SK-N-SH (cell line): Measurements from ENCODE around the gene USO1. TPM values are rescaled to one million over a fixed set of nuclear protein-coding genes. Genes with fewer than 3 reads are reported as not detected.

Experiments
- CTCF ChIA-PET: fragments of 300-600, 350-600 bp; formaldehyde crosslinking; extraction: SDS; loops from one replicate; lab custom pipeline; 2021; lab: Yijun Ruan, JAX
- POLR2A ChIA-PET: fragments of 350-600 bp; sonication (Branson Sonifier 250); formaldehyde crosslinking; extraction: SDS; loops from one replicate; lab custom pipeline; 2020; ENCODE audit warnings: antibody characterized with exemption, inconsistent platforms; lab: Yijun Ruan, JAX
- DNase-seq: peaks from one replicate; pipeline ENCODE4 v3.0.0; 2012
- H2AFZ ChIP-seq: fragments of 200-600 bp; sonication (generic); 2 replicates; pipeline ENCODE4 v1.8.1; 2016; ENCODE audit warnings: antibody characterized with exemption, mild to moderate bottlenecking, low read depth
- H3F3A ChIP-seq: fragments of 200-600 bp; sonication (generic); replicated peaks from 2 replicates; pipeline ENCODE3; 2016; ENCODE audit warnings: antibody characterized with exemption, mild to moderate bottlenecking; ENCODE audit not compliant: insufficient read depth
- H3K27ac ChIP-seq, 2 experiments: fragments of 200-500 bp in 1 of 2; fragments of 200-600 bp in 1 of 2; sonication (Bioruptor generic) in 1 of 2; sonication (generic), shearing (Covaris generic) in 1 of 2; 2 replicates each; pipeline versions ENCODE4 v1.5.1 to v1.6.1; 2014 to 2016; ENCODE audit warnings: low read depth in 2 of 2, inconsistent platforms in 1 of 2, low read length in 1 of 2, mild to moderate bottlenecking in 1 of 2, mixed read lengths in 1 of 2
- H3K27me3 ChIP-seq: fragments of 200-600 bp; sonication (generic), shearing (Covaris generic); 2 replicates; pipeline ENCODE4 v1.6.1; 2016; ENCODE audit warnings: mixed run types; ENCODE audit not compliant: insufficient read depth
- H3K36me3 ChIP-seq, 2 experiments: fragments of 200-500 bp in 1 of 2; fragments of 200-600 bp in 1 of 2; sonication (Bioruptor generic) in 1 of 2; sonication (generic) in 1 of 2; replicated peaks in 1 of 2; 2 replicates each; pipeline versions ENCODE3 to v1.5.1; 2014 to 2016; ENCODE audit warnings: low read length in 1 of 2, mild to moderate bottlenecking in 1 of 2; ENCODE audit not compliant: insufficient read depth in 2 of 2, control insufficient read depth in 1 of 2
- H3K4me1 ChIP-seq, 2 experiments: fragments of 200-500 bp in 1 of 2; fragments of 200-600 bp in 1 of 2; sonication (Bioruptor generic) in 1 of 2; sonication (generic), shearing (Covaris generic) in 1 of 2; 2 replicates each; pipeline versions ENCODE4 v1.5.1 to v1.6.1; 2014 to 2016; ENCODE audit warnings: low read depth in 1 of 2, low read length in 1 of 2, mixed run types in 1 of 2; ENCODE audit not compliant: insufficient read depth in 2 of 2, control insufficient read depth in 1 of 2
- H3K4me2 ChIP-seq: fragments of 200-600 bp; sonication (generic), shearing (Covaris generic); 2 replicates; pipeline ENCODE4 v1.6.1; 2017; ENCODE audit warnings: mixed run types
- H3K4me3 ChIP-seq, 2 experiments: fragments of 200-500 bp in 1 of 2; fragments of 200-600 bp in 1 of 2; sonication (Bioruptor generic) in 1 of 2; sonication (generic), shearing (Covaris generic) in 1 of 2; 2 replicates each; pipeline versions ENCODE4 v1.5.1 to v1.8.1; 2014 to 2016; ENCODE audit warnings: low read depth in 2 of 2, inconsistent platforms in 1 of 2, low read length in 1 of 2, mild to moderate bottlenecking in 1 of 2, mixed read lengths in 1 of 2, moderate library complexity in 1 of 2
- H3K79me2 ChIP-seq: fragments of 200-600 bp; sonication (generic); 2 replicates; pipeline ENCODE4 v1.8.1; 2017; ENCODE audit warnings: mild to moderate bottlenecking; ENCODE audit not compliant: insufficient read depth
- H3K9ac ChIP-seq: fragments of 200-600 bp; sonication (generic); 2 replicates; pipeline ENCODE4 v1.6.1; 2017; ENCODE audit warnings: mixed run types
- H3K9me2 ChIP-seq: fragments of 200-600 bp; sonication (generic); 2 replicates; pipeline ENCODE4 v1.6.1; 2017; ENCODE audit warnings: mixed run types
- H3K9me3 ChIP-seq: fragments of 200-600 bp; sonication (generic); 2 replicates; pipeline ENCODE4 v1.6.1; 2017; ENCODE audit warnings: mixed run types, mild to moderate bottlenecking, moderate library complexity
- H4K20me1 ChIP-seq: fragments of 200-600 bp; sonication (generic); 2 replicates; pipeline ENCODE4 v1.6.1; 2017; ENCODE audit warnings: mild to moderate bottlenecking, mixed run types; ENCODE audit not compliant: insufficient read depth
- CHD2 ChIP-seq: fragments of 150-350 bp; IDR thresholded peaks from 2 replicates; pipeline ENCODE4 v1.6.1; 2018; ENCODE audit warnings: low read length; ENCODE audit not compliant: partially characterized antibody
- EZH2phosphoT487 ChIP-seq: fragments of 200-600 bp; sonication (generic); IDR thresholded peaks from 2 replicates; pipeline ENCODE4 v1.6.1; 2017; ENCODE audit warnings: low read depth, mixed run types, mild to moderate bottlenecking, antibody characterized with exemption, moderate library complexity, borderline replicate concordance
- MXI1 ChIP-seq: IDR thresholded peaks from 2 replicates; pipeline ENCODE4 v1.6.1; 2012; ENCODE audit warnings: mild to moderate bottlenecking, low read depth, low read length, improper control_type of control experiment
- NFIC ChIP-seq: IDR thresholded peaks from 2 replicates; pipeline ENCODE4 v1.4.0; 2012; ENCODE audit warnings: borderline replicate concordance
- NRF1 ChIP-seq: IDR thresholded peaks from 2 replicates; pipeline ENCODE4 v1.6.1; 2012; ENCODE audit warnings: low read depth, mild to moderate bottlenecking, low read length
- POLR2AphosphoS5 ChIP-seq: IDR thresholded peaks from 2 replicates; pipeline ENCODE4 v1.6.1; 2012; ENCODE audit warnings: low read depth, low read length
- SMC3 ChIP-seq: IDR thresholded peaks from 2 replicates; pipeline ENCODE4 v1.6.1; 2012; ENCODE audit warnings: low read depth, low read length, improper control_type of control experiment
- TCF12 ChIP-seq: IDR thresholded peaks from 2 replicates; pipeline ENCODE4 v1.4.0; 2012
- YY1 ChIP-seq: IDR thresholded peaks from 2 replicates; pipeline ENCODE4 v1.4.0; 2012; ENCODE audit warnings: low read depth, mild to moderate bottlenecking
- WGBS: methylation state at CpG from one replicate; pipeline ENCODE4 v1.1.6; 2017; ENCODE audit warnings: low lambda C conversion rate; 5-methylcytosine and 5-hydroxymethylcytosine counted together
- polyA plus RNA-seq, 3 experiments: library from polyadenylated mRNA; depleted of rRNA; stranded (reverse); fragments of >200 nt; gene quantifications; 2 replicates each; pipeline ENCODE4 v1.2.3, GENCODE V29; 2012
- TF ChIP-seq, protein P1 (sequence below): IDR thresholded peaks from 2 replicates; pipeline ENCODE4 v1.6.1; 2012; ENCODE audit warnings: mild to moderate bottlenecking, low read depth, low read length, moderate library complexity

The USO1 gene
- polyA plus RNA-seq, 1 of the 3 experiments (the other 2 are of a cell fraction): 25.6 TPM

DNA sequence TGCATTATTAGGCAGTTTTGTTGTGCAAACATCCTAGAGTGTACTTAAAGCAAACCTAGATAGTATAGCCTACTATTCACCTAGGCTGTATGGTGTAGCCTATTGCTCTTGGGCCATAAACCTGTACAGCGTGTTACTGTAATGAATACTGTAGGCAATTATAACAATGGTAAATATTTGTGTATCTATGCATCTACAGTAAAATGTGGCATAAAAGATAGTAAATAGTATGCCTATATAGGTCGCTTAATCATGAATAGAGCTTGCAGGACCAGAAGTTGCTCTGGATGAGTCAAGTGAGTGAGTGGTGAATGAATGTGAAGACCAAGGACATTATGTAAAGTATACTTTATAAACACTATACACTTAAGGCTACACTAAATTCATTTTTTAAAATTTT lies 16.6 kb downstream of the USO1 start:
- no peak for DNase-seq
- ChIA-PET POLR2A (no interaction called here), CTCF (interaction anchor here (0.6 kb wide), 1 partner anchor 125 kb away, joined by 4 read pairs; no protein-coding TSS in a partner anchor)
- Histone ChIP-seq H3K36me3 (peaks cover 0 to 28% of the 10 kb centered on the region in 2 experiments), H3K9me2 (no peaks in the 10 kb centered on the region), H3K4me1 (no peaks in the 10 kb centered on the region), H3K27me3 (no peaks in the 10 kb centered on the region), H3K4me2 (no peak overlapping the region), H3K9ac (no peak overlapping the region), H3K4me3 (no peak overlapping the region), H4K20me1 (peaks cover 42% of the 10 kb centered on the region), H3K79me2 (peaks cover 96% of the 10 kb centered on the region), H2AFZ (no peak overlapping the region), H3K9me3 (no peaks in the 10 kb centered on the region), H3F3A (peaks cover 6% of the 10 kb centered on the region), H3K27ac (no peak overlapping the region)
- 94% methylated on average over 2 of the region's 2 CpGs for WGBS
- no peak for TF ChIP-seq POLR2AphosphoS5
- TF ChIP-seq, protein P1, sequence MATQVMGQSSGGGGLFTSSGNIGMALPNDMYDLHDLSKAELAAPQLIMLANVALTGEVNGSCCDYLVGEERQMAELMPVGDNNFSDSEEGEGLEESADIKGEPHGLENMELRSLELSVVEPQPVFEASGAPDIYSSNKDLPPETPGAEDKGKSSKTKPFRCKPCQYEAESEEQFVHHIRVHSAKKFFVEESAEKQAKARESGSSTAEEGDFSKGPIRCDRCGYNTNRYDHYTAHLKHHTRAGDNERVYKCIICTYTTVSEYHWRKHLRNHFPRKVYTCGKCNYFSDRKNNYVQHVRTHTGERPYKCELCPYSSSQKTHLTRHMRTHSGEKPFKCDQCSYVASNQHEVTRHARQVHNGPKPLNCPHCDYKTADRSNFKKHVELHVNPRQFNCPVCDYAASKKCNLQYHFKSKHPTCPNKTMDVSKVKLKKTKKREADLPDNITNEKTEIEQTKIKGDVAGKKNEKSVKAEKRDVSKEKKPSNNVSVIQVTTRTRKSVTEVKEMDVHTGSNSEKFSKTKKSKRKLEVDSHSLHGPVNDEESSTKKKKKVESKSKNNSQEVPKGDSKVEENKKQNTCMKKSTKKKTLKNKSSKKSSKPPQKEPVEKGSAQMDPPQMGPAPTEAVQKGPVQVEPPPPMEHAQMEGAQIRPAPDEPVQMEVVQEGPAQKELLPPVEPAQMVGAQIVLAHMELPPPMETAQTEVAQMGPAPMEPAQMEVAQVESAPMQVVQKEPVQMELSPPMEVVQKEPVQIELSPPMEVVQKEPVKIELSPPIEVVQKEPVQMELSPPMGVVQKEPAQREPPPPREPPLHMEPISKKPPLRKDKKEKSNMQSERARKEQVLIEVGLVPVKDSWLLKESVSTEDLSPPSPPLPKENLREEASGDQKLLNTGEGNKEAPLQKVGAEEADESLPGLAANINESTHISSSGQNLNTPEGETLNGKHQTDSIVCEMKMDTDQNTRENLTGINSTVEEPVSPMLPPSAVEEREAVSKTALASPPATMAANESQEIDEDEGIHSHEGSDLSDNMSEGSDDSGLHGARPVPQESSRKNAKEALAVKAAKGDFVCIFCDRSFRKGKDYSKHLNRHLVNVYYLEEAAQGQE: no peak

DNA sequence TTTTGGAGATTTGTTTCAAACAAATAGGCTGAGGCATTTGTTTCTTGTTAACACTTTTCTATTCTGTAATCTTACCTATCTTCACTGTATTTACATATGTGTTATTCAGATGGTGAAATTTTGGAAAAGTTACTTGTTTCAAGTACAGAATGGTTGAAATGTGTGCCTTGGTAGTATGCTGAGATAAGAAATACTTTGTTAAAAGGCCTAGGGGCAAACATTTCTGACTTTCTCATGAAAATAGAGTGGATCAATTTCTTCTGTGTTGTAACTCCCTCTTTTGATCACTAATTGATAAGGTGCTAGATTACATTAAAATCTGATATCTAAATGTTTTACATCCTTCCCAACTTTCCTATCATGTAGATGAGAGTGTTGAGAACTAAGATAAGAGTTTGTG lies 18.1 kb downstream of the USO1 start:
- Histone ChIP-seq H3K4me2 (no peak overlapping the region), H4K20me1 (peaks cover 40% of the 10 kb centered on the region), H3F3A (peaks cover 6% of the 10 kb centered on the region), H3K9ac (no peak overlapping the region), H3K27ac (no peak overlapping the region), H3K9me3 (no peaks in the 10 kb centered on the region), H3K79me2 (peaks cover 95% of the 10 kb centered on the region), H3K9me2 (no peaks in the 10 kb centered on the region), H2AFZ (no peak overlapping the region), H3K4me1 (no peaks in the 10 kb centered on the region), H3K27me3 (no peaks in the 10 kb centered on the region), H3K4me3 (no peak overlapping the region), H3K36me3 (peaks cover 0 to 25% of the 10 kb centered on the region in 2 experiments)
- no peak for DNase-seq
- no peak for TF ChIP-seq TCF12
- no peak for TF ChIP-seq CHD2
- no peak for TF ChIP-seq MXI1
- TF ChIP-seq EZH2phosphoT487: no peak
- TF ChIP-seq YY1: no peak
- TF ChIP-seq NFIC: no peak
- TF ChIP-seq NRF1: no peak
- no peak for TF ChIP-seq SMC3
- CTCF ChIA-PET: no interaction called here
- POLR2A ChIA-PET: no interaction called here
